Gastroesophageal sphincter (tissue), 3 donors: ENCODE data around the gene VNN1.

Source experiments
- CTCF ChIP-seq, 4 experiments: fragments of 200-600 bp in 2 of 4; fragments of 450-650 bp in 2 of 4; sonication (generic) in 1 of 4; IDR thresholded peaks; one replicate each; pipeline ENCODE4 v1.5.1; 2017 to 2019; ENCODE audit warnings: antibody characterized with exemption in 4 of 4, mild to moderate bottlenecking in 2 of 4, moderate library complexity in 2 of 4
- EP300 ChIP-seq: sonication (generic); formaldehyde crosslinking; IDR thresholded peaks from one replicate; pipeline ENCODE4 v1.6.1; 2017; ENCODE audit warnings: antibody characterized with exemption, mild to moderate bottlenecking

DNA sequence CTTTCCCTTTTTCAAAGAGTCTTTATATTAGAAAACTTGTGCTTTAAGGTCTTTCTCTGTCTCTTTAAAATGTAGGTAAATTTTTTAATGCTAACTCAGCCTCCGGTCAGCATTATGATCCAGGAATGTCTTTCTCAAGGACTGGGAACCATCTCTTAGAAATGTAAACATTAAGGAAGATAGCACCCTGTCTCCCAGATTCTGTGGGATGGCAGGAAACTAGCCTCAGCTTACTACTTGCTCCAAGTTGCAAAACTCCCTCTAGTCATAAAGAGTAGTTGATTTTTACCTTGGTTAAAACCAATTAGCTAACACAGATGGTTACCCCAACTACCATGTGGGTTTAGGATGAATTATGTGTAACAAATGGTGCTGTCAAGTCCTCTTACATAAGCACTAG, 50.2 kb downstream of the VNN1 start:
- TF ChIP-seq CTCF (IDR thresholded peaks at IDR 0.05) = no peak
- TF ChIP-seq EP300 = no peak
